GM19025 (cell line): ENCODE results near the gene MAPKAP1.
"Not testable (repeated sequence)": the region's sequence is repeated elsewhere in the genome, so short reads cannot be mapped to it uniquely, and the experiment has no call there.

Experiments
- ATAC-seq: cut with Tn5 transposase; IDR thresholded peaks from one replicate; pipeline ENCODE4 v1.9.1; 2021; ENCODE audit warnings: mild to moderate bottlenecking, low read depth, moderate library complexity; ENCODE audit not compliant: unreplicated experiment

The MAPKAP1 gene

GRCh38 chr9:125739436-125739835 is 32.4 kb upstream of the MAPKAP1 start:
- no peak for ATAC-seq

- no peak for ATAC-seq
Observed at GRCh38 chr9:125732562-125732961, 25.6 kb upstream of the MAPKAP1 start.

GRCh38 chr9:125730168-125730567 is 23.2 kb upstream of the MAPKAP1 start:
- ATAC-seq, result no peak

GRCh38 chr9:125726456-125727132 is 19.6 kb upstream of the MAPKAP1 start:
- ATAC-seq, result no peak

DNA sequence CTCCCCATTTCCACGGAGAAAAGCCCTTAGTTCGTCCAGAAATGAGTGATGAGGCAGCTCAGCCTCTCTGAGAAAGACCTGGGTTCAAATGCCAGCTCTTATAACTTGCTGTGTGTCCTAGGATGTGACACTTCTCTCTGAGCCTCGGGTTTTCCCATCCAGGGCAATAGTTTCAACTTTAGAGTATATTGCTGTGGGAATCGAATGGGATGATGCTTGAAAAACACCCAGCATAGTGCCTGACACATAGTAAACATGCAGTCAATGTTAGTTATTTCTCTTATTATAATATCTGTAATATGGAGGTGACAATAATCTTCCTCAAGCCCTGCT is 430 bp upstream of the MAPKAP1 start:
- peak; percentile 18 for ATAC-seq

- ATAC-seq, result no peak
Observed at GRCh38 chr9:125705893-125706292, 1.1 kb downstream of the MAPKAP1 start.

DNA sequence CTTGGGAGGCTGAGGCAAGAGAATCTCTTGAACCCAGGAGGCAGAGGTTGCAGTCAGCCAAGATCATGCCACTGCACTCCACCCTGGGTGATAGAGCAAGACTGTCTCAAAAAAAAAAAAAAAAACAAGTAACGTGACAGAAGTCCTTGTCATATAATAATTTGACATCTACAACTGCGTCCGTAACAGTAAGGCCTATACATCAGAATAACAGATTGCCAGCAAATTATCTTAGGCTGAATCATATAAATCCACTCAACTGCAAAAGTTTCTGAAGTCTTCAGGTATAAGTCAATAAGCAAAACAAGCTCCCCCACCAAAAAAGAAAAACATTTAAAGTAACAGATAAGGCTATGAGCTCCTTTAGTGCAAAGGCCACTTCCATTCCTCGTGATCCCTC is 3.3 kb downstream of the MAPKAP1 start:
- no peak for ATAC-seq

DNA sequence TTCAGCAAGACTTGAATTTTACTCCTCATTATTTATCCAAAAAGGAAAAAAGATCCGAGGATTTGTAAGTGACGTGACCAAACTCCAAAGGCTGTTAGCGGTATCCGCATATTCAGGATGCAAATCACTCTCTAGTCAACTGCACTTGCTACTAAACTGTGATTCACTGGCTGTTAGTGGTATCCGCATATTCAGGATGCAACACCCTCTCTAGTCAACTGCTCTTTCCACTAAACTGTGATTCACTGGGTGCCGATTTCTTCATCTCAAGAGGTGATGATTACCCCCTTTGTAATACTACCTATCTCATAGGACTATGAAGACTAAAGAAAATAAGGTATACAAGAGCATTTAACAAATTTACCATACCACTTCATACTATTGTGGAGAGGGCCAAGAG is 5.7 kb downstream of the MAPKAP1 start:
- no peak for ATAC-seq

DNA sequence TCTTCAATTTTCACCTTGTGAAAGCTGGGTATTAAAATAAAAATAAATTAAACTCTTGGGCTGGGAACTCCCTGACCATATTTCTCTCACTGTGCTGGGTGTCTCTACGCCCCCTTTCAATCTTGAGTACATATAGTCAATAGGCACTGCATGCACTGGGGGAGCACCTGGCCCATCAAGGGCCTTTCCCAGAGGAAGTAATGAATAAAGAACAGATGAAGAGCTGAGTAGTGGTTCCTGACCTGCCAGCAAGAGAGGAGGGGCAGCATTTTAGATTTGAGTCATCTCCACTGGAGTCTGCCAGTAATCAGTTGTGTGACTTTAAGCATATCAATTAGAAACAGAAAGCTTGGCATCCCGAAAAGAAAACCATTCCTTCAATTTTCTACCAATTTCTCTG is 6.2 kb downstream of the MAPKAP1 start:
- ATAC-seq, result peak; percentile 94

- ATAC-seq, result no peak
Observed at GRCh38 chr9:125699870-125700269, 7.1 kb downstream of the MAPKAP1 start.

- ATAC-seq, result no peak
Observed at GRCh38 chr9:125696106-125696647, 10.8 kb downstream of the MAPKAP1 start.

- not testable (repeated sequence) for ATAC-seq
Observed at GRCh38 chr9:125695548-125695947, 11.5 kb downstream of the MAPKAP1 start.

- ATAC-seq, result no peak
Observed at GRCh38 chr9:125694478-125694877, 12.5 kb downstream of the MAPKAP1 start.

GRCh38 chr9:125693492-125693891 is 13.5 kb downstream of the MAPKAP1 start:
- not testable (repeated sequence) for ATAC-seq

- no peak for ATAC-seq
Observed at GRCh38 chr9:125691869-125692268, 15.1 kb downstream of the MAPKAP1 start.

- ATAC-seq, result no peak
Observed at GRCh38 chr9:125690679-125691078, 16.3 kb downstream of the MAPKAP1 start.

- ATAC-seq, result no peak
Observed at GRCh38 chr9:125687163-125687863, 19.7 kb downstream of the MAPKAP1 start.

DNA sequence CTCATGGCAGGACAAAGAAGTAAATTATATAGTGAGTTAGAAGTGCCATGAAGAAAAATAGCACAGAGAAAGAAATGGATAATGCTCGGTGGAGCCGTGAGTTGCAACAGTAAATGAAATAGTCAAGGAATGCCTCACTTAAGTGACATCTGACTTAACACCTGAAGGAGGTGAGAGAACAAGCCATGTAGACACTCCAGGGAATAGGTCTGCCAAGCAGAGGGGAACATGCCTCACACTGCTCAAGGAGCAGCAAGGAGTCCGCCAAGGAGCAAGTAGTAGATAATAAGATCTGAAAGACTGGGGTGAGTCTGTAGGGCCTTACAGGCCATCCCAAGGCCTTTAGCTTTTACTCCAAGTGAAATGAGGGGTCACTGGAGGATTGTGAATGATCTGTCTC is 21.8 kb downstream of the MAPKAP1 start:
- ATAC-seq, result no peak

GRCh38 chr9:125683486-125683885 is 23.5 kb downstream of the MAPKAP1 start:
- ATAC-seq, result no peak

DNA sequence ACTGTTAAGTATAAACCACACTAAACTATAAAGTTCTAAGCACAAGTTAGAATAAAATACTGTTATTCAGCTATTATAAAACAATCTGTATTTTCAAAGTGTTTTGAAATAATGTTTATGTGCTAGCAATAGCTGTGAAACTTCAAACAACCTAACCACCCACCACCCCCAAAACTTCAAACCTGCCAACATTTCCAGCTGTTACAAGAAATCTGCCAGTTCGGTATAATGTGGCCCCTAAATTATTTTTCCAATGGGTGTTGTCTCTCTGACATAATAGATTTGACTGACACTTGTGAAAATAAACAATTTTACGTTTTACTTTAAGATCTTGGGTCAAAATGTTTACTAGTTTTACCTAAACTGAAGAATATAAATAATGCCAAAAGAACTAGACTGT is 24.7 kb downstream of the MAPKAP1 start:
- no peak for ATAC-seq

- ATAC-seq, result no peak
Observed at GRCh38 chr9:125681657-125682056, 25.4 kb downstream of the MAPKAP1 start.

- ATAC-seq, result no peak
Observed at GRCh38 chr9:125681086-125681622, 25.9 kb downstream of the MAPKAP1 start.
